ENCODE data around the gene WDR20. TPM values are rescaled to one million over a fixed set of nuclear protein-coding genes. Genes with fewer than 3 reads are reported as not detected.
"Not testable (repeated sequence)": the region's sequence is repeated elsewhere in the genome, so short reads cannot be mapped to it uniquely, and the experiment has no call there.

The WDR20 gene
- total and polyA plus RNA-seq, 11 donors: 10.4 to 26.5 (median 19.5) TPM

DNA sequence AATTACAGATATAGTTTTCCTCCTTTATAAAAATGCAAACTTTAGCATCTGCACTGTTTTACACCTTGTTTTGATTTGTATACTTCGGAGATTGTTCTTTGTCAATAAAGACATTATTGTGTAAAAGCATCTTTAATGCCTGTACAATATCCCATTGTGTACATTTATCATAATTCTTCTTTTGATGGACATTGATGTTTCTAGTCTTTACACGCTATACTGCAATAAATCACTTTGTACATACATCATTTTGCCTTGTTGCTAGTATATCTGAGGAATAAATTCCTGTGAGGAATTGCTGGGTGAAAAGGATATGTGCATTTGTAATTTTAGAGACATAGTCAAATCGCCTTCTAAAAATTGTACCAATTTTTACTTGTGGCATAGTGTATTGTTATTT lies 30.4 kb downstream of the WDR20 start:
- Histone ChIP-seq H3K4me3 (no peak overlapping the region), H3K27me3 (no peaks in the 10 kb centered on the region), H3K27ac (no peak overlapping the region), H3K9me3 (no peaks in the 10 kb centered on the region), H3K4me1 (peaks cover 0 to 45% (median 17%) of the 10 kb centered on the region in 12 donors), H3K36me3 (peaks cover 0 to 16% (median 0%) of the 10 kb centered on the region in 9 donors)
- no peak for TF ChIP-seq POLR2A (IDR thresholded peaks at IDR 0.05)
- TF ChIP-seq, protein P1, sequence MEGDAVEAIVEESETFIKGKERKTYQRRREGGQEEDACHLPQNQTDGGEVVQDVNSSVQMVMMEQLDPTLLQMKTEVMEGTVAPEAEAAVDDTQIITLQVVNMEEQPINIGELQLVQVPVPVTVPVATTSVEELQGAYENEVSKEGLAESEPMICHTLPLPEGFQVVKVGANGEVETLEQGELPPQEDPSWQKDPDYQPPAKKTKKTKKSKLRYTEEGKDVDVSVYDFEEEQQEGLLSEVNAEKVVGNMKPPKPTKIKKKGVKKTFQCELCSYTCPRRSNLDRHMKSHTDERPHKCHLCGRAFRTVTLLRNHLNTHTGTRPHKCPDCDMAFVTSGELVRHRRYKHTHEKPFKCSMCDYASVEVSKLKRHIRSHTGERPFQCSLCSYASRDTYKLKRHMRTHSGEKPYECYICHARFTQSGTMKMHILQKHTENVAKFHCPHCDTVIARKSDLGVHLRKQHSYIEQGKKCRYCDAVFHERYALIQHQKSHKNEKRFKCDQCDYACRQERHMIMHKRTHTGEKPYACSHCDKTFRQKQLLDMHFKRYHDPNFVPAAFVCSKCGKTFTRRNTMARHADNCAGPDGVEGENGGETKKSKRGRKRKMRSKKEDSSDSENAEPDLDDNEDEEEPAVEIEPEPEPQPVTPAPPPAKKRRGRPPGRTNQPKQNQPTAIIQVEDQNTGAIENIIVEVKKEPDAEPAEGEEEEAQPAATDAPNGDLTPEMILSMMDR (IDR thresholded peaks at IDR 0.05): no peak
- intact Hi-C loops (cut with DNase I): no loop called here
- ATAC-seq (no peak), DNase-seq (no peak)
- WGBS, 4 donors: 95 to 97% (median 97%) methylated on average over 3 of the region's 3 CpGs

DNA sequence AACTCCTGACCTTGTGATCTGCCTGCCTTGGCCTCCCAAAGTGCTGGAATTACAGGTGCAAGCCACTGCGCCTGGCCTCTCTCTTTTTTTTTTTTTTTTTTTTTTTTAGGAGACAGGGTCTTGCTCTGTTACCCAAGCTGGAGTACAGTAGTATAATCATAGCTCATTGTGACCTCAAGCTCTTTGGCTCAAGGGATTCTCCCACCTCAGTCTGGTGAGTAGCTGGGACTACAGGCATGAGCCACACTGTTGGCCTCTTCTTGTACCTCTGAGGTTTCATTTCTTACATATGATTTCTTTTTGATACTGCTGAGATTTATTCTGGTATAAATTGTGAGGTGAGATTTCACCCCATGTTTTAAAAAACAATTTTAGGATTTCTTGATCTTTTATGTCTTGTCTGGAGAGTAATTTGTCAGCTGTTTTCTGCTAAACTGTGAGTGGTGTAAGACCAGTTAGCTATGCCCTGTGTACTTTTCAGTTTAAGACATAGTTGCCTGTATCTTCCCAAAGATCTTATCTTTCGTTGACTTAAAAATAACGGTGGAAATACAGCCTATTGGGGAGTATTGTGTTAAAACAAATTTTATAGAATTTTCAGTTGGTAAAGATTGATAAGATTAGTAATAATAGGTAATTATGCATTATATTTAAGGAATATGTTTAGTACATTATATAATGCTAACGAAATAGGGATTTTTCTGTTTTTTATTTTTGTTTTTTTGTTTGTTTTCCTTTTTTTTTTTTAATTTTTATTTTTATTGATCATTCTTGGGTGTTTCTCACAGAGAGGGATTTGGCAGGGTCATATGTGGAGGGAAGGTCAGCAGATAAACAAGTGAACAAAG lies 31.7 kb downstream of the WDR20 start:
- peaks cover 0 to 16% (median 0%) of the 10 kb centered on the region in 9 donors for H3K36me3 ChIP-seq
- ATAC-seq: peak in 3 of 4 donors; percentile 47 to 59 (median 48)
- TF ChIP-seq, protein P1 (IDR thresholded peaks at IDR 0.05): no peak
- TF ChIP-seq POLR2A (IDR thresholded peaks at IDR 0.05): no peak
- no peak overlapping the region for H3K4me3 ChIP-seq
- H3K4me1 ChIP-seq: peaks cover 0 to 32% (median 11%) of the 10 kb centered on the region in 12 donors
- 70 to 76% (median 73%) methylated on average over 4 of the region's 4 CpGs for WGBS, 4 donors
- H3K27ac ChIP-seq: peak overlapping the region in 1 of 12 donors; percentile 29
- no peaks in the 10 kb centered on the region for H3K9me3 ChIP-seq
- no peak for DNase-seq
- intact Hi-C loops (cut with DNase I): no loop called here
- no peaks in the 10 kb centered on the region for H3K27me3 ChIP-seq

DNA sequence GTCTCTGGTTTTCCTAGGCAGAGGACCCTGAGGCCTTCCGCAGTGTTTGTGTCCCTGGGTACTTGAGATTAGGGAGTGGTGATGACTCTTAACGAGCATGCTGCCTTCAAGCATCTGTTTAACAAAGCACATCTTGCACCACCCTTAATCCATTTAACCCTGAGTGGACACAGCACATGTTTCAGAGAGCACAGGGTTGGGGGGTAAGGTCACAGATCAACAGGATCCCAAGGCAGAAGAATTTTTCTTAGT lies 32.2 kb downstream of the WDR20 start:
- Histone ChIP-seq H3K4me1 (peaks cover 0 to 26% (median 8%) of the 10 kb centered on the region in 12 donors), H3K36me3 (peaks cover 0 to 16% (median 0%) of the 10 kb centered on the region in 9 donors)
- ATAC-seq; H3K27me3 ChIP-seq; intact Hi-C loops (cut with DNase I); H3K27ac ChIP-seq; H3K4me3 ChIP-seq; H3K9me3 ChIP-seq; DNase-seq: not testable (repeated sequence)
- WGBS, 4 donors: 25 to 53% (median 33%) methylated on average over 1 to 2 of the region's 2 CpGs

DNA sequence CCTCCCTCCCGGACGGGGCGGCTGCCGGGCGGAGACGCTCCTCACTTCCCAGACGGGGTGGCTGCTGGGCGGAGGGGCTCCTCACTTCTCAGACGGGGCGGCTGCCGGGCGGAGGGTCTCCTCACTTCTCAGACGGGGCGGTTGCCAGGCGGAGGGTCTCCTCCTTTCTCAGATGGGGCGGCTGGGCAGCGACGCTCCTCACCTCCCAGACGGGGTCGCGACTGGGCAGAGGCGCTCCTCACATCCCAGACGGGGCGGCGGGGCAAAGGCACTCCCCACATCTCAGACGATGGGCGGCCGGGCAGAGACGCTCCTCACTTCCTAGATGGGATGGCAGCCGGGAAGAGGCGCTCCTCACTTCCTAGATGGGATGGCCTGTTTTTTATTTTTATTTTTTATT lies 33.0 kb downstream of the WDR20 start:
- H3K36me3 ChIP-seq; DNase-seq; H3K27me3 ChIP-seq; ATAC-seq; H3K27ac ChIP-seq; H3K4me3 ChIP-seq; H3K9me3 ChIP-seq; intact Hi-C loops (cut with DNase I): not testable (repeated sequence)
- H3K4me1 ChIP-seq: peaks cover 0 to 22% (median 7%) of the 10 kb centered on the region in 12 donors
- WGBS, 4 donors: 95 to 97% (median 97%) methylated on average over 13 to 31 of the region's 31 CpGs

DNA sequence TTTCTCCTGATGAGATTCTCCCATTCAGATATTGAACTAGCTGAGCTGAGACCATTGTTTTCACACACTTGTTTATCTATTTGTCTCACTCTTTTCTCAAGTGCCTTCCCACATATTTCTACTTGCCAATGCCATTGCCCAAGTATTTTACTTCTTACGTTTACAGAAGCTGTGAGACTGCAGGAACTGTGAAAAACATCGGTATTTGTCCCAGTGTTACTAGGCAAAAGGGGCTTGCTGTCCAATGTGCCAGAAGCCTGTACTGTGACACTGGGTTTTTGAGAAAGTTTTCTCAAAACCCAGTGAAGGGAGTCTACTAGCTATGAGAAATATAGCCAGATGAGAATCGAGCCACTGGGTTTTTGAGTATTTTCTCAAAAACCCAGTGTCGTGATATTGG lies 37.5 kb downstream of the WDR20 start:
- Histone ChIP-seq H3K4me3 (no peak overlapping the region), H3K9me3 (no peaks in the 10 kb centered on the region), H3K4me1 (peaks cover 0 to 25% (median 13%) of the 10 kb centered on the region in 12 donors), H3K27me3 (no peaks in the 10 kb centered on the region), H3K27ac (no peak overlapping the region), H3K36me3 (peaks cover 0 to 5% (median 0%) of the 10 kb centered on the region in 9 donors)
- intact Hi-C loops (cut with DNase I): no loop called here
- ATAC-seq (no peak), DNase-seq (no peak)
- TF ChIP-seq POLR2A (IDR thresholded peaks at IDR 0.05): no peak
- TF ChIP-seq, protein P1 (IDR thresholded peaks at IDR 0.05): no peak
- 82 to 85% (median 84%) methylated on average over 4 of the region's 4 CpGs for WGBS, 4 donors
